Inferior parietal cortex (tissue), 1 donor: Measurements from ENCODE around the gene KNDC1.
"Not testable (repeated sequence)": the region's sequence is repeated elsewhere in the genome, so short reads cannot be mapped to it uniquely, and the experiment has no call there.

Experiments used
- DNase-seq: peaks from one replicate; pipeline ENCODE4 v3.0.0-alpha.2; 2016; ENCODE audit errors: extremely low spot score

Gene KNDC1

DNA sequence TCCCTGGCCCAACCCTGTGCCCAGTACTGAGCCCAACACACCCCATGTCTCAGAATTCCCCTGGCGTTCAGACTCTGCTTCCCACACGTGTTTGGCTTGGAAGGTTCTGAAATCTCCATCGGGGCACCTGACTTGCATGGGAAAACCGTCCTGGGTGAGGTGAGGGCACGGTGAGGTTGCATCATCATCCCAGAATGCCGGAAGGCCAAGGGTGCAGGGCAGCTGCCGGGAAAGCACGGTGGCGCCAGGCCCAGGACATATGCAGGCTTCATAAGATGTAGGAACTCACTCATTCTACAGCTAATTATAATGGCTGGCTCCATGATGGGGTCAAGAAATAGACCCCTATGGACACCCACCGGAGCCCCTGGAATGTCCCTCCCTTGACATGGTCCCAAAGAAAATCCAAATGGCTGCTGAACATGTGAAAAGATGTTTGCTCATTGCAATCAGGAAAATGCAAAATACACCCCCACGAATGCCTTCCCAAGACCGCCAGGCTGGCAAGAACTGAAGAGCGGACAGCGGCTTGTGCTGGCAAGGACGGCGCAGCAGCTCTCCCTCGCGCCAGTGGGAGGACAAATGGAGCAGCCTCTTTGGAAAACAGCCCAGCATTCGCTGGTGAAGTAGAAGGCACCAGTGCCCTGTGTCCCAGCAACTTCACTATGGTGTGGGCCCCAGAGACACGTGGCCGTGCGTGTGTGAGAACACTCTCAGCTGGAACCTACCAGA, 2.3 kb downstream of the KNDC1 start:
- DNase-seq, result peak; percentile 65

GRCh38 chr10:133162910-133163856, 3.2 kb downstream of the KNDC1 start:
- no peak for DNase-seq

- no peak for DNase-seq
Observed at GRCh38 chr10:133163889-133164815, 4.1 kb downstream of the KNDC1 start.

GRCh38 chr10:133164816-133165555, 5.0 kb downstream of the KNDC1 start:
- DNase-seq, result no peak

DNA sequence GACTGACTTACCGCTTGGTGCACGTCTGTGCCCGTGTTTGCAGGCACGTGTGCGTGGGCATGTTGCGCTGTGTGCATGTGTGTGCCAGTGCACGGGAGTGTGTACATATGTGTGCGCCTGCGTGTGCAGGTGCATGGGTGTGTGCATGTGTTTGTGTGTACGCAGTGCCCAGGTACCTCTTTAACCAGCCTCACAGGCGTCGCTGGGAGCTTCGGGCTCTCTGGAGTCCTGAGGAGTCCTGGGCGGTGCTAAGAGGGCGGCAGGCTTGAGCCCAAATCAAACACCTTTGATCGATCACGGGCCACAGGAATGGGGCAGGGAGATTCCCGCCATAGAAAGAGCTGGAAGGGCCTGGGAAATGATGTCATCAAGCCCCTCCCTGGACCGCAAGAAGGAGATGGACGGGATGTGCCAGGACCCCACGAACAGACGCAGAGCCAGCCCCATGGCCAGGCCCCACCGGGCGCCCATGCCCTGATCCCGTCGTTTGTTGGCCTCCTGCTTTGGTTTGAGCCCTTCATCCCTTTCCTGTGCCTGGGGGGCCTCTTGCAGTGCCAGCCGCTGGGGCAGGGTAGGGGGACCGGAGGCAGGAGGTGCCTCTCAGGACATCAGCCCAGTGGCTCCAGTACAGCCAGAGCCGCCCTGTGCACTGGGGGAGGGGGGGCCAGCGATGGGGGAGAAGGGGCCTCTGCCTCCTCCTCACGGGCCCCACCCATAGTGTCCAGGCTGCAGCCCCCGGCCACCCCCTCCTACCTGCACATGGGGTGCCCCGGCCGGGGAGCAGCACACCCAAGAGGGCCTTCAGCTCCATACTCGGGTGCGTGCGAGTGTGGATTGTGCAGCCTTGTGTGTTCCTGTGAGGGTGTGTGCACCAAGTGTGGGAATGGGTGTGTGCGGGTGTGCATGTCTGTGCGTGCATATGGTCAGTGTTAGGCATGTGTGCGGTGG, 5.8 kb downstream of the KNDC1 start:
- no peak for DNase-seq

DNA sequence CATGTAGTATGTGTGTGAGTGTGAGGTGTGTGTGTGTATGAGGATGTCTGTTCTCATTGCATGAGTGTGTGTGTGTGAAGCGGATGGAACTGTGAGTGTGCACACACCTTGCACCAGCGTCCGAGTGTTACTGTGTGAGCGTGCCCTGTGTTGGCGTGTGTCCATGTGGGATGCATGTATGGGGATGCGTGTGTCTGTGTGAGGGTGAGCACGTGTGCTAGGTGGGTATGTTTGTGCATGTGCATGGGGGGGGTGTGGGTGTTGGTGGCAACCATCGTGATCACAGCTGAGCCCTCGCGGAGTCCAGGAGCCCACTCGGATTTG, 6.4 kb downstream of the KNDC1 start:
- no peak for DNase-seq

DNA sequence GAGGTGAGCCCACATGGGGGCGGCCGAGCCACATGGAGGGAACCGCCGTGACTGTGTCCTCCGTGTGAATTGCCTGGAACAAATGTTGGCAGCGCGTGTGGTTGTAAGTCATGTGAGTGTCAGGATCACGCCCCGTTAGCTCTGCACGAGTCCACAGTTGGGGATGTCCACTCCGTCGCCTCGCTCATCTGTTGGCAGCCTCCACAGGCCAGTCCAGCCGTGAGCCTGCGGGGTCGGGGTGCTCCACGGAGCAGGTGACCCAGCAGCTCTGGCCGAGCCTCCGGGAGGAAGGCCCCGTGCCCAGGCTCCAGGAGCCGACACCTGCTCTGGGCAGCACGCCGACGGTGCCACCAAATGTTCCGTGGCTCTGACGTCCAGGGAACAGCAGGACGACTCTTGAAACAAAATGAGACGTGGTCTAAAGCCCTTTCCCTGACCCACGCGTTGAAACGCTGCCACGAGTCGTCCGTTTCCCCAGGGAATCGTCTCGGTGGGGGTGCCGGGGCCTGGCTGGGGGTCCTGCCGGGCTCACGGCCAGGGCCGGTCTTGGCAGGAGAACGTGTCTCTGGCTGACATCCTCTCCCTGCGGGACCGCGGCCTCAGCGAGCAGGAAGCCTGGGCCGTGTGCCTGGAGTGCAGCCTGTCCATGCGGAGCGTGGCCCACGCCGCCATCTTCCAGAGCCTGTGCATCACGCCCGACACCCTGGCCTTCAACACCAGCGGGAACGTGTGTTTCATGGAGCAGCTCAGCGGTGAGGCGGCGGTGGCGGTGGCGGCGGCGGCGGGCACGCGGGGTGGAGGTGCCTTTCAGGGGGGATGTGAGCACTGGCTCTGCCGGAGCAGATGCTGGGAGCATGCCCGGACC, 7.0 kb downstream of the KNDC1 start:
- DNase-seq, result no peak

DNA sequence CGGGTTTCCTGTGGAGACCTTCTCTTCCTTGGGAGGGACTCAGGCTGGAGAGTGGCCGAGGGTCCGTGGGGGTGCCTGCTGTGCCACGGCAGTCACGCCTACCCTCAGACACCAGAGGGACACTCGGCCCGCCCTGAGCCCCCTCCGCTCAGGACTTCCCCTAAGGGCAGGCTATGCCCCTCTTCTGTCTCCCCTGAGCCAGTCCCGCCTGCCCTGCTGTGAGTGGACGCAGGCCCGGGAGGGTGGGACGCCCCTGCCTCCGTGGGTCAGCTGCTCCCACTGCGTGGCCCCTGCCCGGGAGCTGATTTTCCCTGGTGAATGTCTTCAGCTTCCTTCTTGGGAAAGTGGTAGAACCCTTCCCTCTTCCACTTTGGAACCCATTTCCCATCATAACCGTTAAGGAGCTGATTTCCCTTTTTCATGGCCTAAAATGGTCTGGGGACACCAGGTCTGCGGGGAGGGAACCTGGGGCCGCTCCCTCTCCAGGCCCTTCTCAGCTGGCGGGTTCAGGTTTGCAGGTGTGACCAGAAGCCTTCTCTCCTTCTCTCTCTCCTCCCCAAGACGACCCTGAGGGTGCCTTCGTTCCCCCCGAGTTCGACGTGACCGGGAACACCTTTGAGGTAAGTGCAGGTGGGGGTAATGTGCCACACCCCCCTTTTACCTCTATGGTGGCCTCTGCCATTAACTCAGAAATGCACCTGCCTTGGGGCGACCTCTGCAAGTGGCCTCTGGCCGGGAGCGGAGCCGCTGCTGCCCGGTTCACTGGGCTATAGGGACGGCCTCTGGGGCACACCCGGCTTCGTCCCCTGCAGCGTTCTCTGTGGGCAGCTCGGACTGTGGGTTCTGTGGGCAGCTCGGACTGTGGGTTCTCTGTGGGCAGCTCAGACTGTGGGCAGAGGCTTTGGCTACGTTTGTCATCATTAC, 7.9 kb downstream of the KNDC1 start:
- DNase-seq, result no peak

- DNase-seq, result no peak
Observed at GRCh38 chr10:133168617-133169031, 8.6 kb downstream of the KNDC1 start.

GRCh38 chr10:133169173-133169947, 9.3 kb downstream of the KNDC1 start:
- DNase-seq, result no peak

- no peak for DNase-seq
Observed at GRCh38 chr10:133170092-133170491, 10.1 kb downstream of the KNDC1 start.

DNA sequence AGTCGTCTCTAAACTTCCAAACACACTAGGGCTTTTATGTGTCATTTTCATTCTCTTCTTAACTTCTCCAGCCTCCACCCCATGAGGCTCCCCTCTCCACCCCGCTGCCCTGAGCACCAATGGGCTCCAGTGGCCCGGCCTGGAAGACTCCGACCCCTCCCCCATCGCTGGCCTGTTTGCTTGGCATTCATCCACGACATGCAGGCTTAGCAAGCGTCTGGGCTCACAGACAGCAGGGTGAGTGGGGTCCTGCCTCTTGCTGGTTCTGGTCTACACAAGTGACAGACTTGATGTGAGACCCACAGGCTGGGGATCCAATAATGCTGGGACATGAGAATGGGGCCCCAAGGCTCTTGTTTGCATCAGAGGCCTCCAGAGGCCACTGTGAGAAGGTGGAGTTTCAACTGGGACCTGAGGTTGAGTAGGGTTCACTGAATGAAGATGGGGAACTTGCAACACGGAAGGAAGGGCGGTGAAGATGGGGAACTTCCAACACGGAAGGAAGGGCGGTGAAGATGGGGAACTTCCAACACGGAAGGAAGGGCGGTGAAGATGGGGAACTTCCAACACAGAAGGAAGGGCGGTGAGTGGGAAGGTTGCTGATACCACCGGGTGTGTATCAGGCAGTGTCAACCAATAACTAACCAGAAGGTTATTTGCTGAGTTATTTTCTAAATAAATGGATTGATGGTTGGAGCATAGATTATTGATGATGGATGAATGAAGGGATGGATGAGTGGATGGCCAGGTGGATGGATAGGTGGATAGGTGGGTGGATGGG, 14.0 kb downstream of the KNDC1 start:
- DNase-seq, result no peak

DNA sequence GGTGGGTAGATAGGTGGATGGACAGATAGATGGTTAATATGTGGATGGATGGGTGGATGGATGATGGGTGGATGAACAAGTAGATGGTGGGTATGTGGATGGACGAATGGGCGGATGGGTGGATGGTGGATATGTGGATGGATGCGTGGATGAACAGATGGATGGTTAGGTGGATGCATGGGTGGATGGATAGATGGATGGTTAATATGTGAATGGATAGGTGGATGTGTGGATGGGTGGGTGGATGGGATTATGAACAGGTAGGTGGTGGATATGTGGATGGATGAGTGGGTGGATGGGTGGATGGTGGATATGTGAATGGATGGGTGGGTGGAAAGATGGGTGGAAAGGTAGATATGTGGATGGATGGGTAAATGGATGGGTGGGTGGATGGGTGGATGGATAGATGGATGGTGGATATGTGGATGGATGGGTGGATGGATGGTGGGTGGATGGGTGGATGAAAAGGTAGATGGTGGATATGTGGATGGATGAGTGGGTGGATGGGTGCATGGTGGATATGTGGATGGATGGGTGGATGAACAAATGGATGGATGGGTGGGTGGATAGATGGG, 14.8 kb downstream of the KNDC1 start:
- no peak for DNase-seq

DNA sequence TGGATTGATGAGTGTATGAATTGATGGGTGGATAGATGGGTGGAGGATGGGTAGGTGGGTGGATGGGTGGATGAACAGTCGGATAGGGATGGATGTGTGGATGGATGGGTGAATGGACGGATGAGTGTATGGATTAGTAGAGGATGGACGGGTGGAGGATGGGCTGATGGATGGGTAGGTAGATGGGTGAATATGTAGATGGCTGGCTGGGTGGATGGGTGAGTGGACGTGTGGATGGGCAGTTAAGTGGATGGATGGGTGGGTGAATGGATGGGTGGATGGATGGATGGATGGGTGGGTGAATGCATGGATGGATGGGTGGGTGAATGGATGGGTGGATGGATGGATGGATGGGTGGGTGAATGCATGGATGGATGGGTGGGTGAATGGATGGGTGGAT, 15.6 kb downstream of the KNDC1 start:
- DNase-seq, result not testable (repeated sequence)

GRCh38 chr10:133176546-133176945, 16.5 kb downstream of the KNDC1 start:
- no peak for DNase-seq
